Adrenal gland (tissue), 12 donors: Measurements from ENCODE around the gene EDN2. TPM values are rescaled to one million over a fixed set of nuclear protein-coding genes. Genes with fewer than 3 reads are reported as not detected.

ENCODE experiments used
- DNase-seq, 7 donors: peaks; one replicate each; pipeline ENCODE4 v3.0.0-alpha.2; 2019 to 2020
- H3K27ac ChIP-seq, 5 donors: fragments of 200-600 bp; sonication (generic) in 4 of 5; 1 replicate in 3 of 5; 2 replicates in 2 of 5; pipeline versions ENCODE4 v1.5.1 to v1.8.0; 2016 to 2020; ENCODE audit warnings: mild to moderate bottlenecking in 1 of 5
- H3K27me3 ChIP-seq: fragments of 200-600 bp; 2 replicates; pipeline ENCODE4 v1.8.0; 2021
- H3K36me3 ChIP-seq, 2 donors: fragments of 200-600 bp; replicated peaks in 1 of 2; 1 replicate in 1 of 2; 2 replicates in 1 of 2; pipeline versions ENCODE4 v1.5.1 to v1.8.0; 2018 to 2022
- H3K4me1 ChIP-seq, 2 donors: fragments of 200-600 bp; replicated peaks in 1 of 2; 1 replicate in 1 of 2; 2 replicates in 1 of 2; pipeline versions ENCODE4 v1.5.1 to v1.8.0; 2018 to 2021
- H3K4me3 ChIP-seq, 4 donors: fragments of 200-600 bp; sonication (generic) in 3 of 4; one replicate each; pipeline ENCODE4 v1.5.1; 2016 to 2018
- H3K9me3 ChIP-seq, 3 donors: fragments of 200-600 bp; sonication (generic) in 1 of 3; replicated peaks in 1 of 3; 1 replicate in 2 of 3; 2 replicates in 1 of 3; pipeline versions ENCODE4 v1.5.1 to v1.8.0; 2016 to 2021
- POLR2A ChIP-seq, 2 donors: fragments of 450-650 bp; IDR thresholded peaks; one replicate each; pipeline ENCODE4 v1.6.1; 2017; ENCODE audit warnings: antibody characterized with exemption in 2 of 2, mild to moderate bottlenecking in 2 of 2, moderate library complexity in 1 of 2
- WGBS, 4 donors: extraction: QIAGEN DNeasy Blood & Tissue Kit in 2 of 4; methylation state at CpG; one replicate each; pipeline versions ENCODE4 v1.1.5 to v1.1.7; 2013 to 2017; 5-methylcytosine and 5-hydroxymethylcytosine counted together
- intact Hi-C, 2 donors: fragments of 100-400 bp; cut with DNase I; formaldehyde crosslinking; loops; one replicate each; pipeline versions ENCODE4 v1.14.1 to v1.15.0; 2022 to 2023
- polyA plus RNA-seq, 3 donors: library from polyadenylated mRNA; stranded (reverse); fragments of 200-250 nt in 2 of 3; fragments of 350-450 nt in 1 of 3; fragmentation: Illumina TruSeq in 1 of 3; extraction: RNeasy Lipid Tissue Mini Kit (QIAGEN cat#74804) in 1 of 3; gene quantifications; one replicate each; pipeline ENCODE4 v1.2.3, GENCODE V29; 2013 to 2014
- total RNA-seq, 9 donors: library from RNA; depleted of rRNA in 4 of 9; stranded (reverse); fragments of >200 nt in 4 of 9; fragments of 120-200 nt in 1 of 9; fragmentation: NEBNext Ultra II Directional in 1 of 9; extraction: Animal tissue kit (Norgen Biotek cat#: 25700) in 1 of 9; gene quantifications; one replicate each; pipeline versions ENCODE4 v1.1.0 to v1.2.4, GENCODE V29; 2013 to 2023
- TF ChIP-seq, protein P1 (sequence below), 6 experiments: fragments of 450-650 bp in 4 of 6; fragments of 200-600 bp in 2 of 6; sonication (generic) in 1 of 6; IDR thresholded peaks; 1 replicate in 5 of 6; 2 replicates in 1 of 6; pipeline versions ENCODE4 v1.5.1 to v1.8.0; 2016 to 2021; ENCODE audit warnings: antibody characterized with exemption in 6 of 6, mild to moderate bottlenecking in 2 of 6, moderate library complexity in 1 of 6
- donor health status: healthy with polysubstance abuse.
- donor health status: Bipolar disorder and iron deficiency.
- donor health status: DM: yes; HTN: yes; CAD: no.
- donor health status: DM: no; HTN: no; CAD: no.
- donor health status: DM: no; HTN: no; CAD: no.
- donor health status: DM: yes; HTN: yes; CAD: no.

EDN2 gene
- total and polyA plus RNA-seq, 12 donors: 0.07 to 0.39 TPM; not detected in 10

DNA sequence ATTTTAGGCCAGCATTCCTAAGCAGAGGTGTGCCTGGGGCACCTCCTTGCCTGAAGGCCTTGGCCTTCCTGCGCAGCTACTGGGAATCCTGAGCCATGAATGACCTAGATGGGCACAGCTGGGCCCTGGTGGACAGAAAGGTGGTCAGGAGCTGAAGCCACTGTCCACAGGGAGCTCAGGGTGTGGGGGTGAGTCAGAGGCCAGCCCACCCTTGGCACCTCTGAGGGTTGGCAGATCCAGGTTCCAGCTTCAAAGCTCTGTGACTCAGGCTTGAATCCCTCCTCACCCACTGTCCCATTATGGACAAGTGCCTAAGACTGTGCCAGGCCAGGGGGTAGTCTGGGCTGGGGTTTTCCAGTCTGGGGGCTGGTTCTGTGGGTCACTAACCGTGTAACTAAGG lies 6.4 kb upstream of the EDN2 start:
- Histone ChIP-seq H3K36me3 (no peaks in the 10 kb centered on the region), H3K4me3 (no peak overlapping the region), H3K27me3 (no peaks in the 10 kb centered on the region), H3K9me3 (no peaks in the 10 kb centered on the region), H3K4me1 (peaks cover 3 to 28% of the 10 kb centered on the region in 2 donors), H3K27ac (no peak overlapping the region)
- TF ChIP-seq POLR2A (IDR thresholded peaks at IDR 0.05): no peak
- TF ChIP-seq, protein P1, sequence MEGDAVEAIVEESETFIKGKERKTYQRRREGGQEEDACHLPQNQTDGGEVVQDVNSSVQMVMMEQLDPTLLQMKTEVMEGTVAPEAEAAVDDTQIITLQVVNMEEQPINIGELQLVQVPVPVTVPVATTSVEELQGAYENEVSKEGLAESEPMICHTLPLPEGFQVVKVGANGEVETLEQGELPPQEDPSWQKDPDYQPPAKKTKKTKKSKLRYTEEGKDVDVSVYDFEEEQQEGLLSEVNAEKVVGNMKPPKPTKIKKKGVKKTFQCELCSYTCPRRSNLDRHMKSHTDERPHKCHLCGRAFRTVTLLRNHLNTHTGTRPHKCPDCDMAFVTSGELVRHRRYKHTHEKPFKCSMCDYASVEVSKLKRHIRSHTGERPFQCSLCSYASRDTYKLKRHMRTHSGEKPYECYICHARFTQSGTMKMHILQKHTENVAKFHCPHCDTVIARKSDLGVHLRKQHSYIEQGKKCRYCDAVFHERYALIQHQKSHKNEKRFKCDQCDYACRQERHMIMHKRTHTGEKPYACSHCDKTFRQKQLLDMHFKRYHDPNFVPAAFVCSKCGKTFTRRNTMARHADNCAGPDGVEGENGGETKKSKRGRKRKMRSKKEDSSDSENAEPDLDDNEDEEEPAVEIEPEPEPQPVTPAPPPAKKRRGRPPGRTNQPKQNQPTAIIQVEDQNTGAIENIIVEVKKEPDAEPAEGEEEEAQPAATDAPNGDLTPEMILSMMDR (IDR thresholded peaks at IDR 0.05): no peak
- 67 to 100% (median 89%) methylated on average over 1 to 2 of the region's 2 CpGs for WGBS, 4 donors
- intact Hi-C loops: no loop called here
- no peak for DNase-seq

DNA sequence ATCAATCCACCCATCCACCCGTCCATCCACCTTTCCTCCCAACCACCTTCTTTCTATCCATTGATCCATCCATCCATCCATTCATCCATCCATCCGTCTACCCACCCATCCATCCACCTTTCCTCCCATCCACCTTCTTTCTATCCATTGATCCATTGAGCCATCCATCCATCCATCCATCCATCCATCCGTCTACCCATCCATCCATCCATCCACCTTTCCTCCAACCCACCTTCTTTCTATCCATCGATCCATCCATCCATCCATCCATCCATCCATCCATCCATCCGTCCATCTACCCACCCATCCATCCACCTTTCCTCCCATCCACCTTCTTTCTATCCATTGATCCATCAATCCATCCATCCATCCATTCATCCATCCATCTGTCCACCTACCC lies 5.1 kb upstream of the EDN2 start:
- WGBS, 4 donors: 88 to 95% (median 91%) methylated on average over 5 of the region's 5 CpGs
- DNase-seq: no peak
- TF ChIP-seq, protein P1 (IDR thresholded peaks at IDR 0.05): no peak
- TF ChIP-seq POLR2A (IDR thresholded peaks at IDR 0.05): no peak
- H3K36me3 ChIP-seq: no peaks in the 10 kb centered on the region
- no peaks in the 10 kb centered on the region for H3K9me3 ChIP-seq
- H3K4me1 ChIP-seq: peaks cover 13 to 33% of the 10 kb centered on the region in 2 donors
- H3K4me3 ChIP-seq: no peak overlapping the region
- H3K27ac ChIP-seq: no peak overlapping the region
- H3K27me3 ChIP-seq: no peaks in the 10 kb centered on the region
- intact Hi-C loops: no loop called here

DNA sequence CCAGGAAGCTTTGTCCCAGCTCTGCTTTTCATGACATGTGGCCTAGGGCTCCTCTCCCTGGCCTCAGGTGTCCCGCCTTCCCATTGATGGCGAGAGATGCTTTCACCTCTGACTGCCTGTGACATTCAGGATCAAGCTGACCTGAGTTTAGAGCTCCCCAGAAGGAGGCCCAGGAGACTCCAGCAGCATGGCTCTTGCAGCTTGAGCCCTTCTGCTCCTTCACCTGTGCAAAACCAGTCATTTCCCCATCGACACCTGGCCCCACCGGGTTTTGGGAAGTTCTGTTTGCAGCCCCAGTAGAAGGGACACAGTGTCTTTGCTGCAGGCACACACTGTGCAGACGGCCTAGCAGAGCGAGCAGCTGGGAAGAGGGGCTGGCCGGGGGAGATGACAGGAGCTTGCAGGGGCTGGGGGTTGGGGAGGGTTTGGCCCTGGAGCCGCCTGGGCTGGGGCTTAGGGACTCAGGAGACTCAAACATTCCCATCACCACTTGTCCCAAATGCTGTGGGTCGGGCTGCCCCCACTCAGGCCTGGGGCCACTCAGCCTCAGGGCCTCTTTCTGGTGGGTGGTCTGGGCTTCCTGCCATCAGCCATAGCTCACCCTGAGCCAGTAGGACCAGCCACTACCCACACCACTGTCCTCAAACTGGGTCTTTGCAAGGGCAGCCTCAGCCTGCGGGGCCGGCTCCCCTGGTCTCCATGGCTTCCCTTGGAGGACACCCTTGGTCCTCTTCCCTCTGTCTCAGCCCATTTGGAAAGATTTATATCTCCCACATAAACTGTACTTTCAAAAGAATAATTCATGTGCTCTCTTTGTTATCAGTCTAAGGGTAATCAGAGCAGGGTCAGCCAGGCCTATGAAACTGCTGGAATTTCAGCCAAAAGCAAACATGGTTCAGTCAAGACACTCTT lies 3.8 kb upstream of the EDN2 start:
- peaks cover 14 to 38% of the 10 kb centered on the region in 2 donors for H3K4me1 ChIP-seq
- H3K9me3 ChIP-seq: no peaks in the 10 kb centered on the region
- no peaks in the 10 kb centered on the region for H3K36me3 ChIP-seq
- no peak overlapping the region for H3K4me3 ChIP-seq
- TF ChIP-seq, protein P1 (IDR thresholded peaks at IDR 0.05): no peak
- no peak for TF ChIP-seq POLR2A (IDR thresholded peaks at IDR 0.05)
- no peak overlapping the region for H3K27ac ChIP-seq
- no peak for DNase-seq
- 75 to 81% (median 80%) methylated on average over 9 to 11 of the region's 11 CpGs for WGBS, 4 donors
- H3K27me3 ChIP-seq: no peaks in the 10 kb centered on the region
- intact Hi-C loops: no loop called here

DNA sequence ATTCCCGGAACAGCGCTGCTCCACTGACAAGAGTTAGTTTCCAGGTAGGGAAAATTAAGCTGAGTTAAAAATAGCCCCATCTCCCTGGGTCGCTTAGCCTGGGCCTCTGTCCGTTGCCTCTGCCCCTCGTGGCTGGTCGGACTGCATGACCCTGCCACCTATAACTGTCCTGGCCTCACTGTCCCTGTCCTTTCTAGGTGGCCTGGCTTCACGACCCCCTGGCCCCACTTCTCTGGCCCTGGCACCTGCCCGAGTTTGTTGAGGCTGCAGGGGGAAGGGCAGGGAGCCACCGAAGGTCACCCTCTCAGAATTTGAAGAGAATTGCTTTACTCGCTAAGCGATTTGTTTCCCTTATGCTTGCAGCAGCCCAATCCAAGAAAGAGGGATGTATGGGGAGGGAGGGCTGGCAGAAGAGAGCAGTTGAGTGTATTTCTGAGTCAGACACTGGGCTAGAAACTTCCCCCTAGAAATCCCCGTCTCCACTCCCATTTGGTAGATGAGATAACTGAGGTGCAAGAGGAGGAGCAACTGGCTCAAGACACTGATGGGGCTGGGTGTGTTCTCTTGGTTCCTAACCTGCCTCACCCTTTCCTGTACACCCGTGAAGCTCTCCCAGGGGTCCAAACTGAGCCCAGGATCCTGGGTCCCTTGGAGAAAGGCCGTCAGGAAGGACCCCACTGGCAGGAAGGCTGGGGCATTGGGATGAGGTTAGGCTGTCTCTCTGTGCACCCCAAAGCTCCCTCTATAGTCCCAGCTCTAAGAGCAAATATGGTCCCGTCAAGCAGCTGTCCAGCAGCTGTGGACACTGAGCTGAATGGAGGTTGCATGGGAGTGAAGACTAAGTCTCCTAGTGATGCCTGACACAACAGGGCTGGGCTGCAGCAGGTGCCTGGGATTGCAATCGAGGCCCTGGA lies 2.9 kb upstream of the EDN2 start:
- TF ChIP-seq, protein P1 (IDR thresholded peaks at IDR 0.05): no peak
- TF ChIP-seq POLR2A (IDR thresholded peaks at IDR 0.05): no peak
- Histone ChIP-seq H3K4me3 (no peak overlapping the region), H3K27ac (peak overlapping the region in 1 of 5 donors; percentile 9), H3K27me3 (no peaks in the 10 kb centered on the region), H3K9me3 (no peaks in the 10 kb centered on the region), H3K4me1 (peaks cover 19 to 41% of the 10 kb centered on the region in 2 donors), H3K36me3 (no peaks in the 10 kb centered on the region)
- 63 to 72% (median 71%) methylated on average over 13 to 16 of the region's 16 CpGs for WGBS, 4 donors
- peak in 1 of 7 donors; percentile 14 for DNase-seq
- intact Hi-C loops: no loop called here
